ENCODE measurements around the gene NEXN.
"Not testable (repeated sequence)": the region's sequence is repeated elsewhere in the genome, so short reads cannot be mapped to it uniquely, and the experiment has no call there.

NEXN gene

GRCh38 chr1:77961392-77961791 lies 73.0 kb downstream of the NEXN start:
- DNase-seq (ENCODE audit: low read depth), result no peak

- no peak for DNase-seq (ENCODE audit: low read depth)
These were observed 77.9 kb downstream of the NEXN start for GRCh38 chr1:77966291-77966690.

- no peak for DNase-seq (ENCODE audit: low read depth)
These were observed 81.8 kb downstream of the NEXN start for GRCh38 chr1:77970192-77970591.

GRCh38 chr1:77972080-77972479 lies 83.7 kb downstream of the NEXN start:
- DNase-seq (ENCODE audit: low read depth), result no peak

- DNase-seq (ENCODE audit: low read depth), result peak; percentile 71
These were observed 87.0 kb downstream of the NEXN start for GRCh38 chr1:77975386-77975785.

- DNase-seq (ENCODE audit: low read depth), result peak; percentile 20
These were observed 87.5 kb downstream of the NEXN start for GRCh38 chr1:77975907-77976306.

- DNase-seq (ENCODE audit: low read depth), result no peak
These were observed 88.1 kb downstream of the NEXN start for GRCh38 chr1:77976433-77977076.

- no peak for DNase-seq (ENCODE audit: low read depth)
These were observed 89.5 kb downstream of the NEXN start for GRCh38 chr1:77977989-77978292.

- peak; percentile 96 for DNase-seq (ENCODE audit: low read depth)
These were observed 90.0 kb downstream of the NEXN start for GRCh38 chr1:77978293-77978968.

GRCh38 chr1:77978969-77979876 lies 90.8 kb downstream of the NEXN start, which contains the start of gene FUBP1:
FUBP1 (minus strand) TSS chr1:77979072; CDS start chr1:77979004, 68 bp downstream.
- DNase-seq (ENCODE audit: low read depth), result peak; percentile 99

GRCh38 chr1:77983352-77983996 lies 95.0 kb downstream of the NEXN start:
- not testable (repeated sequence) for DNase-seq (ENCODE audit: low read depth)

GRCh38 chr1:77983997-77984355 lies 95.6 kb downstream of the NEXN start:
- no peak for DNase-seq (ENCODE audit: low read depth)

- DNase-seq (ENCODE audit: low read depth), result no peak
These were observed 96.2 kb downstream of the NEXN start for GRCh38 chr1:77984629-77985028.

GRCh38 chr1:77986810-77987209 lies 98.4 kb downstream of the NEXN start:
- no peak for DNase-seq (ENCODE audit: low read depth)

- DNase-seq (ENCODE audit: low read depth), result no peak
These were observed 99.5 kb downstream of the NEXN start for GRCh38 chr1:77987919-77988318.

- no peak for DNase-seq (ENCODE audit: low read depth)
These were observed 101.3 kb downstream of the NEXN start for GRCh38 chr1:77989744-77990143.

- no peak for DNase-seq (ENCODE audit: low read depth)
These were observed 102.3 kb downstream of the NEXN start for GRCh38 chr1:77990629-77991204.

GRCh38 chr1:77991638-77992037 lies 103.2 kb downstream of the NEXN start:
- peak; percentile 30 for DNase-seq (ENCODE audit: low read depth)

Measured in iris pigment epithelial cell (primary cell).